Measurements from ENCODE around the gene ATF7IP.

ATF7IP gene

GRCh38 chr12:14471497-14471896 is 106.0 kb downstream of the ATF7IP start:
- FAIRE-seq, result no peak
- DNase-seq (ENCODE audit: insufficient read length), result no peak
- TF ChIP-seq POLR2AphosphoS5 (IDR thresholded peaks at IDR 0.05; ENCODE audit: low read depth, low read length) (no peak), POLR2A (IDR thresholded peaks at IDR 0.05; ENCODE audit: low read depth, low read length) (no peak), TAF1 (IDR thresholded peaks at IDR 0.05; ENCODE audit: borderline replicate concordance, low read depth, low read length) (no peak)

GRCh38 chr12:14473707-14474287 is 108.3 kb downstream of the ATF7IP start:
- no peak for FAIRE-seq
- TF ChIP-seq POLR2AphosphoS5 (IDR thresholded peaks at IDR 0.05; ENCODE audit: low read depth, low read length), result no peak
- TF ChIP-seq TAF1 (IDR thresholded peaks at IDR 0.05; ENCODE audit: borderline replicate concordance, low read depth, low read length), result no peak
- no peak for TF ChIP-seq POLR2A (IDR thresholded peaks at IDR 0.05; ENCODE audit: low read depth, low read length)
- no peak for DNase-seq (ENCODE audit: insufficient read length)

GRCh38 chr12:14479004-14479403 is 113.5 kb downstream of the ATF7IP start:
- no peak for DNase-seq (ENCODE audit: insufficient read length)
- no peak for FAIRE-seq

GRCh38 chr12:14481201-14481600 is 115.7 kb downstream of the ATF7IP start:
- DNase-seq (ENCODE audit: insufficient read length) (no peak), FAIRE-seq (no peak)
- no peak for TF ChIP-seq POLR2A (IDR thresholded peaks at IDR 0.05; ENCODE audit: low read depth, low read length)
- no peak for TF ChIP-seq POLR2AphosphoS5 (IDR thresholded peaks at IDR 0.05; ENCODE audit: low read depth, low read length)
- TF ChIP-seq TAF1 (IDR thresholded peaks at IDR 0.05; ENCODE audit: borderline replicate concordance, low read depth, low read length), result no peak

More at GRCh38 chr12:14479004-14479403, 113.5 kb downstream of the ATF7IP start:
- no peak for TF ChIP-seq POLR2AphosphoS5 (IDR thresholded peaks at IDR 0.05; ENCODE audit: low read depth, low read length)
- TF ChIP-seq TAF1 (IDR thresholded peaks at IDR 0.05; ENCODE audit: borderline replicate concordance, low read depth, low read length), result no peak
- no peak for TF ChIP-seq POLR2A (IDR thresholded peaks at IDR 0.05; ENCODE audit: low read depth, low read length)

GRCh38 chr12:14482361-14482760 is 116.9 kb downstream of the ATF7IP start:
- TF ChIP-seq POLR2A (IDR thresholded peaks at IDR 0.05; ENCODE audit: low read depth, low read length), result no peak
- TF ChIP-seq POLR2AphosphoS5 (IDR thresholded peaks at IDR 0.05; ENCODE audit: low read depth, low read length), result no peak
- TF ChIP-seq TAF1 (IDR thresholded peaks at IDR 0.05; ENCODE audit: borderline replicate concordance, low read depth, low read length), result no peak
- DNase-seq (ENCODE audit: insufficient read length), result no peak
- no peak for FAIRE-seq

GRCh38 chr12:14482886-14483285 is 117.4 kb downstream of the ATF7IP start:
- no peak for DNase-seq (ENCODE audit: insufficient read length)
- TF ChIP-seq POLR2A (IDR thresholded peaks at IDR 0.05; ENCODE audit: low read depth, low read length) (no peak), TAF1 (IDR thresholded peaks at IDR 0.05; ENCODE audit: borderline replicate concordance, low read depth, low read length) (no peak), POLR2AphosphoS5 (IDR thresholded peaks at IDR 0.05; ENCODE audit: low read depth, low read length) (no peak)
- FAIRE-seq, result no peak

GRCh38 chr12:14495326-14495725 is 129.8 kb downstream of the ATF7IP start:
- no peak for FAIRE-seq
- DNase-seq (ENCODE audit: insufficient read length), result no peak
- TF ChIP-seq TAF1 (IDR thresholded peaks at IDR 0.05; ENCODE audit: borderline replicate concordance, low read depth, low read length), result no peak
- TF ChIP-seq POLR2AphosphoS5 (IDR thresholded peaks at IDR 0.05; ENCODE audit: low read depth, low read length), result no peak
- TF ChIP-seq POLR2A (IDR thresholded peaks at IDR 0.05; ENCODE audit: low read depth, low read length), result no peak

GRCh38 chr12:14505626-14506596 is 140.4 kb downstream of the ATF7IP start:
- FAIRE-seq, result no peak
- no peak for TF ChIP-seq TAF1 (IDR thresholded peaks at IDR 0.05; ENCODE audit: borderline replicate concordance, low read depth, low read length)
- TF ChIP-seq POLR2AphosphoS5 (IDR thresholded peaks at IDR 0.05; ENCODE audit: low read depth, low read length), result no peak
- no peak for TF ChIP-seq POLR2A (IDR thresholded peaks at IDR 0.05; ENCODE audit: low read depth, low read length)
- DNase-seq (ENCODE audit: insufficient read length), result no peak

- FAIRE-seq, result no peak
- TF ChIP-seq TAF1 (IDR thresholded peaks at IDR 0.05; ENCODE audit: borderline replicate concordance, low read depth, low read length) (no peak), POLR2A (IDR thresholded peaks at IDR 0.05; ENCODE audit: low read depth, low read length) (no peak), POLR2AphosphoS5 (IDR thresholded peaks at IDR 0.05; ENCODE audit: low read depth, low read length) (no peak)
- DNase-seq (ENCODE audit: insufficient read length), result no peak
Observed at GRCh38 chr12:14510574-14510973, 145.1 kb downstream of the ATF7IP start.

- no peak for TF ChIP-seq POLR2A (IDR thresholded peaks at IDR 0.05; ENCODE audit: low read depth, low read length)
- TF ChIP-seq TAF1 (IDR thresholded peaks at IDR 0.05; ENCODE audit: borderline replicate concordance, low read depth, low read length), result no peak
- no peak for TF ChIP-seq POLR2AphosphoS5 (IDR thresholded peaks at IDR 0.05; ENCODE audit: low read depth, low read length)
- peak; percentile 73 for FAIRE-seq
- peak; percentile 17 for DNase-seq (ENCODE audit: insufficient read length)
Observed at GRCh38 chr12:14514154-14514842, 148.8 kb downstream of the ATF7IP start.

- TF ChIP-seq TAF1 (IDR thresholded peaks at IDR 0.05; ENCODE audit: borderline replicate concordance, low read depth, low read length) (no peak), POLR2A (IDR thresholded peaks at IDR 0.05; ENCODE audit: low read depth, low read length) (no peak), POLR2AphosphoS5 (IDR thresholded peaks at IDR 0.05; ENCODE audit: low read depth, low read length) (no peak)
- FAIRE-seq (no peak), DNase-seq (ENCODE audit: insufficient read length) (no peak)
Observed at GRCh38 chr12:14514946-14515345, 149.5 kb downstream of the ATF7IP start.
